ENCODE measurements around the gene CHRNA4. TPM values are rescaled to one million over a fixed set of nuclear protein-coding genes. Genes with fewer than 3 reads are reported as not detected.

The CHRNA4 gene
- total RNA-seq, 2 experiments from 2014 or later, result not detected

DNA sequence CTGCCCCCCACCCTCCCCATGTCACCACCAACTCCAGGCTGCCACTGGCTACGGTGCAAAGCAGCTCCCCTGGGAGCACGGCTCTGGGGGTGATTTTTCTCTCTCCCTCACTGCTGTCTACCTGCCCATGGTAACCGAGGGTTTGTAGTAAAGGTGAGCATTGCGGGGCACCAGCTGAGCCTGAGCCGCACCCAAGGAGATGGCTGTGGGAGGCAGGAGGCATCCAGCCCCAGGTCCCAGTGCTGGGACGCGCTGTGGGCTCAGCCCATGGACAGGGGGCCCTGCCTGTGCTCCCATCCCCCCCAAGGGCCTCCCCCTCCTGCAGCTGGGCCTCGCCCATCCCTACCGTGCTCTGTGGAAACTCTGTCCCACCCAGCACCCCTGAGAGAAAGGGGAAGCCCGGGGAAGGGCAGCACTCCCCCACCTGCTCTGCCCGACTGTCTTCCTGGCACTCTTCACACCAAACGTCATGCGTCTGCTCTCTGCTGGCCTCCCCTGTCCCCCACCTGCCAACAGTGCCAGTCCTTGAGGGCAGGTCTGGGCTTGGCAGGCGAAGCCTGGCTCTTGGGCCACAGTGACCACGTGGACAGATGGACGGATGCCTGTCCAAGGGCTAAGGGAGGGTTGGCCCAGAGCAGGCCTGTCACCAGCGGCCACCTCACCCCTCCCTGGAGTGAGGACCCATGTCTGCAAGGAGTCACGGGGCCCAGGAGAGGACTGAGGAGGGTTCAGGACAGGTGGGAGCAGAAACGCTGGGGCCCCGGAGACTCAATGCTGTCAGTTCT, 3.8 kb upstream of the CHRNA4 start:
- no peak for DNase-seq
- H3K36me3 Mint-ChIP-seq (ENCODE audit: low read depth), result no peaks in the 10 kb centered on the region
- intact Hi-C loops (cut with DNase I, micrococcal nuclease), result no loop called here
- peaks cover 13% of the 10 kb centered on the region for H3K27me3 Mint-ChIP-seq
- ChIA-PET POLR2A (no interaction called here), CTCF (no interaction called here)
- no peaks in the 10 kb centered on the region for H3K4me1 Mint-ChIP-seq
- no peak overlapping the region for H3K27ac Mint-ChIP-seq
- H3K9me3 Mint-ChIP-seq (ENCODE audit: low read depth), result no peaks in the 10 kb centered on the region
- no peak for ATAC-seq
- H3K4me3 Mint-ChIP-seq, result no peak overlapping the region

DNA sequence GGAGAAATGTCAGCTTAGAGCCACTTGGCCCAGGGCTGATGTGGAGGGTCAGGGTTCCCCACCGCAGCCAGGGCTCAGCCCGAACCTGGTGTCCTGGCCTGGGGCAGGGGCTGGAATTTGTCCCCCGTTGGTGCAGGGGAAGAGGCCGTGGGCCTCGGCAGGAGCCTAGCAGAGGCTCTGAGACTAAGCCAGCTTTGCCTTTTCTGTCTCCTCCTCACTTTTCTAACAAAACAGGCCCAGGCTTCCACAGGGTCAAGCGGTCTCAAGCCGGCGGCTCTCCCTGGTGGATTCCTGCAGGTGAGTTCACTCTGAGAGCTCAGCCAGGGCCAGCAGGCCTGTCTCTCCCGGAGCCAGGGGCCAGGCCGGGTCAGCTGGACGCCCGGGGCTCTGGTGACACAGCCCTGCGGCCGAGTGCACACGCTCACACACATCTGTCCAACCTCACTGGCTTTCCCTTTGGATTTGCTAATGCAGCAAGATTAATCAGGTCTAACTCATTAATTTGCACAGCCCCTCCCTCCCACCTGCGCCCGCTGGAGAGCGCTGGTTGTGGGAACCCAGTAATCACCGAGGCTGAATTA, 2.9 kb upstream of the CHRNA4 start:
- peaks cover 20% of the 10 kb centered on the region for H3K27me3 Mint-ChIP-seq
- DNase-seq (no peak), ATAC-seq (no peak)
- H3K4me3 Mint-ChIP-seq, result no peak overlapping the region
- CTCF ChIA-PET, result interaction anchor here (0.6 kb wide), 1 partner anchor 82 kb away, joined by 3 read pairs; no protein-coding TSS in a partner anchor
- H3K27ac Mint-ChIP-seq, result no peak overlapping the region
- no peaks in the 10 kb centered on the region for H3K9me3 Mint-ChIP-seq (ENCODE audit: low read depth)
- intact Hi-C loops (cut with DNase I, micrococcal nuclease), result no loop called here
- POLR2A ChIA-PET, result no interaction called here
- no peaks in the 10 kb centered on the region for H3K4me1 Mint-ChIP-seq
- no peaks in the 10 kb centered on the region for H3K36me3 Mint-ChIP-seq (ENCODE audit: low read depth)

DNA sequence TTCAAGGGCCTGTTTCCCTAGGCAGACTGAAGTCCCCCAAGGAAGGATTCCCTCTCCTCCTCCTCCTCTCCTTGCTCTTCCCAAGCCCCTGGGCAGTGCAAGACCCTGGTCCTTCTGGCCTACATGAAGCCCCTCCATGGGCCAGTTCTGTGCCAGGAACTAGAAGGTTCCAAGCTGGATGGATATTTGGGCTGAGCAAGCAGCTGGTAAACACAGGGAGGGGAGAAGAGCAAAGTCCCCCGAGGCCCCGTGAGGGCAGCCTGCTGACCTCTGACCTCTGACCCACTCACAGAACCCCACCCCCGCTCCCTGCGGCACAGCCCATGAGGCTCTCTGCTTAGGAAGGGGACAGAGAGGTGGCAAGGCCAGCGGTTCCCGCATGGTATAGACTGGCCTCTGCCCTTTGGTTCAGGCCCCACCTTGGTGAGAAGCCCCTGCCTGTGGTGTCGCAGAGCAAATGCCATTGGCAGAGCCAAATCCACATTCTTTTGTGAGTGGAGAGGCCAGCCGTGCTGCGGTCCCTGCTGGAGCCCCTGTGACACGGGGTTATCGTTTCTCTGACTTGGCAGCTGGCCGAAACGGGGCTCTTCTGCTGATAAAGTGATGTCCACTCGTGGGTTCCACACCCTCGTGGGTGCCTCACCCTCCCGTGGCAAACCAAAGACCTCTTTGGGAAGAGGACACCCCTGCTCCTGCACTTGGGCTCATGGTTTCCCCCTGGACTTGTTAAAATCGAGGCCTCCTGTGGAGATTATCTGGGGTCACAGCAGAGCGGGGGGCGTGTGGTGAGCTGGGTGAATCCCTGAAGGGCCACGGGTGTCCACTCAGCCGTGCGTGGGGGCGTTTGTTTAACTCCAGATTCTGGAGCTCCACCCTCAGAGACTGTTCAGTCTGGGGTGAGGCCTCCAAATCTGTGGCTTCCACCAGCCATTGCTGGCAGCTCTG, 2.1 kb upstream of the CHRNA4 start:
- Mint-ChIP-seq H3K27ac (no peak overlapping the region), H3K36me3 (ENCODE audit: low read depth) (no peaks in the 10 kb centered on the region), H3K4me3 (no peak overlapping the region), H3K4me1 (no peaks in the 10 kb centered on the region), H3K27me3 (peaks cover 20% of the 10 kb centered on the region), H3K9me3 (ENCODE audit: low read depth) (no peaks in the 10 kb centered on the region)
- POLR2A ChIA-PET, result no interaction called here
- no peak for DNase-seq
- ATAC-seq, result no peak
- intact Hi-C loops (cut with DNase I, micrococcal nuclease), result no loop called here
- CTCF ChIA-PET, result interaction anchor here (0.6 kb wide), 1 partner anchor 82 kb away, joined by 3 read pairs; no protein-coding TSS in a partner anchor

DNA sequence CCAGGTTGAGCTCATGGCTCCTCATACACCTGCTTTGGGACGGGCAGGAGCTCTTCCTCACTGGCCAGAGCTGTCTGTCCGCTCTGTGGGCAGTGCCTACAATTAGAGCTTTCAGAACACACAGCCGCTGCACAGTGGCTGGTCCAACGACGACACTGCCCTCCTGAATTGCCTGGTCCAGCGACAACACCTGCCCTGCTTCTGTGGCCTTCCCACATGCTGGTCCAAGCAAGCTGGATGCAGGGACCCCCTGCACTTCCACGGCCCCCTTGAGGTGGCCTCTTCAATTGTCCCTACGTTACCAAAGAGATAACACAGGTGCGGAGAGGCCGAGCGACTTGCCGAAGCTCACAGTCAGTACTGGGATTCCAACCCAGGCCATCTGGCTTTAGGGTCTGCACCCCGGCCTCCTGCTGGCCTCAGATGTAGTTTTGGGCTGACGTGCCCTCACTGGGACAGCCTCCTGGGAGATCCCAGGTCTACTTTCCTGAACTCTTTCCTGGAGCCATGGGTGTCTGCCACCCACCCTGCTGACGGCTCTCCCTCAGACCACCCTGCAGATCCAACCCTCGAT, 1.4 kb upstream of the CHRNA4 start:
- Mint-ChIP-seq H3K4me1 (no peaks in the 10 kb centered on the region), H3K27ac (no peak overlapping the region), H3K9me3 (ENCODE audit: low read depth) (no peaks in the 10 kb centered on the region), H3K36me3 (ENCODE audit: low read depth) (no peaks in the 10 kb centered on the region), H3K27me3 (peaks cover 20% of the 10 kb centered on the region), H3K4me3 (no peak overlapping the region)
- ChIA-PET CTCF (no interaction called here), POLR2A (no interaction called here)
- ATAC-seq, result no peak
- no peak for DNase-seq
- intact Hi-C loops (cut with DNase I, micrococcal nuclease), result no loop called here

DNA sequence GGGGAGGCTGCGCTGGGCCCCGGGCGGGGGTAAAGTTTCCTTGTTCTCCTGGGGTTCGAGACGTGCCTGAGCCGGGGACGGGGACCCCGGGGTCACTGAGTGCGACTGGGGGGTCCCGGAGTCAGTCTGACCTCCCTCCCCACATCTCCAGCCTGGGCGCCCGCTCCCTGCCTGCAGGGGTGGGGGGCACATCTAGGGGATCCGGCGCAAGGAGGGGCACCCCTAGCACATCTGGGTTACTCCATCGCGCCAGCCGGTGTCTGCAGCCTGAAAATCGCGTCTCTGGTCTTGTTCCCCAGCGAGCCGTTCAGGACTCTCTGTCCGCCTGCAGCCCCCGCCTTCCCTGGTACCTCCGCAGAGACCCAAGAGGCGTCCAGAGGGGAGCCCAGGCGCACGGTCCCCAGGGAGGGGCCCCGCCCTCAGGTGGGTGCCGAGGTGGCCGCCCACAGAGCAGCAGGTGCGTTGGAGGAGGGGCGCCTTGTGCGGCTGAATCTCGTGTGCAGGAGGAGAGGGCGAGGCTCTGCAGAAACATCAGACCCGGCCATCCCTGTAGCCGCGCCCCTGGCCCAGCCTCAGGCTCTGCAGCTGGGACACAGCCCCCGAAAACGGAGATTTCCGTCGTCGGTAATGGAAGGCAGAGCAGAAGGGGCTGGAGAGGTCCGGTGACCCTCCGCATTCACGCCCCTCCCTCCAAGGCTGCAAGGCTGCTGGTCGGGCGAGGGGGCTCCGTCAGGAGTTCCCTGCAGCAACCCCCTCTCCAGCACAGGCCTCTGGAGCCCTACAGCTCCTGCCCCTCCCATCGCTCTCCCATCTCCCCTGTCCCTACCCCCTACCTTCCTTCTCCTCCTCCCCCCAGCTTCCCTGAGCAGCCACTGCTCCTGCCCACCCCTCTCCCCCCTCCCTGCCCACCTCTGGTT, 628 bp upstream of the CHRNA4 start:
- ATAC-seq, result peak; percentile 47
- intact Hi-C loops (cut with DNase I, micrococcal nuclease), result no loop called here
- CTCF ChIA-PET, result no interaction called here
- POLR2A ChIA-PET, result no interaction called here
- Mint-ChIP-seq H3K9me3 (ENCODE audit: low read depth) (no peaks in the 10 kb centered on the region), H3K4me3 (no peak overlapping the region), H3K27ac (no peak overlapping the region), H3K4me1 (no peaks in the 10 kb centered on the region), H3K36me3 (ENCODE audit: low read depth) (no peaks in the 10 kb centered on the region), H3K27me3 (peaks cover 22% of the 10 kb centered on the region)
- peak; percentile 28 for DNase-seq

DNA sequence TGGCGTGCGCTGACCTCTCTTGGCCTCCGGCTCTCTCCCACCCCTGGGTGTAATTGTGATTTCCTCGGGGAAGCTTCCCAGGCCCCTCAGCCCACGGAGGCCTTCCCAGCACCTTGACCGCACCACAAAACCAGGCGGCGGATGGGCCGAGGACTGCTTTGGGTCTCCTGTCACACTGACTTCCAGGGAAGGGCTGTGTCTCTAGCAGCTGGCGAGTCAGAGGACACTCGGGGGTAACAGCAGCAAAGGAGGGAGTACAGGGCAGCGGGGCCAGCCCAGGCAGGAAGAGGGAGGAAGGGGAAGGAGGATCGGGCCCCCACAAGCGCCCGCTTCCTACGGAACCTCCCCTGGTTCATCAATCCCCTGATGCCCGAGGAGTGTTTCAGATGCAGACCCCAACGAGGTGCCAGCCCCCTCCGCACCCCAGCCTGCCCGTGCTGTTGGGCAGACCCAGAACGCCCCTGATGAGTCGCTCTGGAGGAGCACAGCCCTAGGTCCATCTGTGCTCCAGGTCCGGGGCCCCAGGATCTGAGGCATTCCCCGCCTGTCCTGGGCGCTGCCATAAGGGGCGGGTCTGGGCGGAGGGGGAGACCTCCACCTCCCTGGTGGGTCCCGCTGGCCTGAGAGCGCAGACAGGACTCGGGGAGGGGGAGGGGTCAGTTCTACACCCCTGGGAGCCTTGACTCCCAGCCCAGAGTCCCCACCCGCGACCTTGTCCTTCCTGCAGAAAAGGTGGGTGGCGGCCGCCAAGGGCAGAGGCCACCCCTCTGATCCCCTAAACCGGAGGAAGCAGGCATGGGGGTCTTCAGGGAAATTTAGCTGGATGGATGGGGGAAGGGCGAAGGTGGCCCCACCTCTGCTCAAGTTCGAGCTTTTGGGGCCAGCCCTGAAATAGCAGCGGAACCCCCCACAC, 956 bp downstream of the CHRNA4 start:
- ChIA-PET CTCF (no interaction called here), POLR2A (no interaction called here)
- H3K27ac Mint-ChIP-seq, result no peak overlapping the region
- no peak for DNase-seq
- no peak for ATAC-seq
- no peak overlapping the region for H3K4me3 Mint-ChIP-seq
- H3K27me3 Mint-ChIP-seq, result peaks cover 21% of the 10 kb centered on the region
- H3K9me3 Mint-ChIP-seq (ENCODE audit: low read depth), result no peaks in the 10 kb centered on the region
- no peaks in the 10 kb centered on the region for H3K36me3 Mint-ChIP-seq (ENCODE audit: low read depth)
- intact Hi-C loops (cut with DNase I, micrococcal nuclease), result no loop called here
- H3K4me1 Mint-ChIP-seq, result no peaks in the 10 kb centered on the region

DNA sequence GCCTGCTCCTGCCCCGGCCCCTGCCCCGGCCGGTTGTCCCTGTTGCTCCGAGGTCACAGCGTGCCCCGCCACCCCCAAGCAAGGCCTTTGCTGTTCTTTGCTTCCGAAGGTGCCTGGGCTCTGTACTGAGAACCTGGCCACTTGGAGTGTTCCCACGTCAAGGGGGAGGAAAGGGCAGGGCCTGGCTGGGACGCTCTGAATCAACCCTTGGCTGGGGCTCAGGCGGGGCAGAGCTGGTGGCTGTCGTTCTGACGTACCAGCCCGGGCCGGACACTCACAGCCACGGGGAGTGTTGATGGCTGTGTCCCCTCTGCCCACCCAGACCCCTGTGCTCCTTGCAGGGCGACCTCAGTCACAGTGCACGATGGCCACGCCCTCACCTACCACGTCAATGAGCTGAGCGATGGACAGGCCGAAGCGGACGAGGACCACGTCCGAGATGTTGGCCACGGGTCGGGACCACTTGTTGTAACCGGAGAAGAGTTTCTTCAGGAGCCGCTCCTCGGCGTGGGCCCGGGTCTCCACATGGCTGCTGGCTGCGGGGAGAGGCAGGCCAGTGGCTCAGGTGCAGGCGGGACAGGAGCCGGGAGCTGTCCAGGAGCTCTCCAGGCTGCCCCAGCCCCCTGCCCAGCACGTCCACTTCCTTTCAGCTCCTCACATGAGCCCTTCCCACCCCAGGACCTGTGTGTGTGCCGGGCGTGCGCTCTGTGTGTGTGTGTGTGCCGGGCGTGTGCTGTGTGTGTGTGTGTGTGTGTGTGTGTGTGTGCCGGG, 1.8 kb downstream of the CHRNA4 start:
- no peaks in the 10 kb centered on the region for H3K9me3 Mint-ChIP-seq (ENCODE audit: low read depth)
- H3K27ac Mint-ChIP-seq, result no peak overlapping the region
- H3K36me3 Mint-ChIP-seq (ENCODE audit: low read depth), result no peaks in the 10 kb centered on the region
- no peaks in the 10 kb centered on the region for H3K4me1 Mint-ChIP-seq
- ATAC-seq, result no peak
- no peak for DNase-seq
- ChIA-PET CTCF (no interaction called here), POLR2A (no interaction called here)
- peaks cover 19% of the 10 kb centered on the region for H3K27me3 Mint-ChIP-seq
- H3K4me3 Mint-ChIP-seq, result no peak overlapping the region
- intact Hi-C loops (cut with DNase I, micrococcal nuclease), result no loop called here

DNA sequence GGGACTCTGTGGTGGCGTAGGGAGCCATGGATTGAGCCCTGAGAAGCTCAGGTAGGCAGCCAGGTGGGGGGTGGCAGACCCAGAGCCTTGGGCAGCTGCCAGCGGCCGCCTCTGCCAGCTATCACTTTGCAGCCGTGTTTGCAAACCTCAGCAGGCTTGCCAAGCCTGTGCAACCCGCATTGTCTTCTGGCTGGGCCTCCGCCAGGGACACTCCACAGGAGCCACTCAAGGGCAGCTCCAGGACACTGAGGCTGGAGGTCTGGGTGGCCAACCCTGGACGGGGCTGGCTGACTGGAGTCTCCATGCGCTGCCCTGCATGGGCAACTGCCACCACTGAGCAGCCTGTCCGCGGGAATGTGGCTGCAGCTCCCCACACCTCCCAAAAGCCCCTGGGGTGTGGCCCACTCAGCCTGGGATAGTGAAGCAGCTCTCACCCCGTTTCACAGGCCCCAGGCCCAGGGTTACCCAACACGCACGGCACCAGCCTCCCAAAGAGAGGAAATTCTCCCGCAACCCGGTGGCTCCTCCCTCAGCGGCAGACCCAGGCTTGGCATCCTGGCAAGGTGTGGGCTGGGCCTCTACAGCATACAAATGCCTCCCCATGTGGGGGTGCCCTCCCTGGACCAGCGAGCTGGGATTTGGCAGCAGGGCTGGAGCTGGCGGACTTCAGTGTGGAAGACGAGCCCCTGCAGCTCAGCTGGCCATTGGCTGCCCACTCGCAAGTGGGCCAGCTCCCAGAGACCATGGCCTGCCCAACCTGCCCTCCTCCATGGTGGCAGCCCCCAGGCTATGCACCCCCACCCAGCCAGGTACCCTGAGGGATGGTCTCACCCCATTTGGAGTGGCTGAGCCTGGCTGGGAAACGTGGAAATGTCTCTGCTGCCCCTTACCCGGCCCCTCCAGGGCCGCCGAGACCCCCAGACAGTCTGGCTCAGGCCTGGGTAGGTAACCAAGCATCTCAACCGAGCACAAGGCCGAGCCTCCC, 2.9 kb downstream of the CHRNA4 start:
- H3K9me3 Mint-ChIP-seq (ENCODE audit: low read depth), result no peaks in the 10 kb centered on the region
- intact Hi-C loops (cut with DNase I, micrococcal nuclease), result no loop called here
- POLR2A ChIA-PET, result no interaction called here
- ATAC-seq (no peak), DNase-seq (no peak)
- H3K27ac Mint-ChIP-seq, result no peak overlapping the region
- CTCF ChIA-PET, result interaction anchor here (0.6 to 1.3 kb wide), 3 partner anchors 48 to 613 kb away, joined by 3 to 5 read pairs (median 3); no protein-coding TSS in a partner anchor
- no peaks in the 10 kb centered on the region for H3K36me3 Mint-ChIP-seq (ENCODE audit: low read depth)
- no peaks in the 10 kb centered on the region for H3K4me1 Mint-ChIP-seq
- H3K27me3 Mint-ChIP-seq, result peaks cover 19% of the 10 kb centered on the region
- H3K4me3 Mint-ChIP-seq, result no peak overlapping the region
